Osteocyte (in vitro differentiated cells): ENCODE measurements around the gene ARID5B. TPM values are rescaled to one million over a fixed set of nuclear protein-coding genes. Genes with fewer than 3 reads are reported as not detected.

Experiments
- DNase-seq: peaks from one replicate; pipeline ENCODE4 v3.0.0; 2021; ENCODE audit warnings: mixed read lengths; ENCODE audit not compliant: unreplicated experiment; ENCODE audit errors: extremely low spot score
- H3K27ac Mint-ChIP-seq: one replicate; pipeline ENCODE4 v1.8.0; 2021; ENCODE audit warnings: mild to moderate bottlenecking, mixed read lengths; ENCODE audit not compliant: unreplicated experiment
- H3K27me3 Mint-ChIP-seq: one replicate; pipeline ENCODE4 v1.8.0; 2021; ENCODE audit warnings: mixed read lengths; ENCODE audit not compliant: unreplicated experiment
- H3K36me3 Mint-ChIP-seq: one replicate; pipeline ENCODE4 v1.8.0; 2021; ENCODE audit warnings: mixed read lengths; ENCODE audit not compliant: unreplicated experiment
- H3K4me1 Mint-ChIP-seq: one replicate; pipeline ENCODE4 v1.8.0; 2021; ENCODE audit warnings: mixed read lengths; ENCODE audit not compliant: unreplicated experiment
- H3K4me3 Mint-ChIP-seq: one replicate; pipeline ENCODE4 v1.8.0; 2021; ENCODE audit warnings: mild to moderate bottlenecking, moderate library complexity, mixed read lengths; ENCODE audit not compliant: unreplicated experiment
- H3K9me3 Mint-ChIP-seq: one replicate; pipeline ENCODE4 v1.8.0; 2021; ENCODE audit warnings: mixed read lengths; ENCODE audit not compliant: unreplicated experiment
- total RNA-seq: library from RNA; stranded (reverse); gene quantifications from 2 replicates; pipeline ENCODE4 v1.2.1, GENCODE V29; 2021
- TF ChIP-seq, protein P1 (sequence below): fragments of 200-600 bp; sonication (generic); IDR thresholded peaks from 2 replicates; pipeline ENCODE4 v1.5.0; 2021; ENCODE audit warnings: antibody characterized with exemption, mild to moderate bottlenecking, moderate library complexity

ARID5B gene
- total RNA-seq, 1 donor from 2014 or later = 89.4 TPM

DNA sequence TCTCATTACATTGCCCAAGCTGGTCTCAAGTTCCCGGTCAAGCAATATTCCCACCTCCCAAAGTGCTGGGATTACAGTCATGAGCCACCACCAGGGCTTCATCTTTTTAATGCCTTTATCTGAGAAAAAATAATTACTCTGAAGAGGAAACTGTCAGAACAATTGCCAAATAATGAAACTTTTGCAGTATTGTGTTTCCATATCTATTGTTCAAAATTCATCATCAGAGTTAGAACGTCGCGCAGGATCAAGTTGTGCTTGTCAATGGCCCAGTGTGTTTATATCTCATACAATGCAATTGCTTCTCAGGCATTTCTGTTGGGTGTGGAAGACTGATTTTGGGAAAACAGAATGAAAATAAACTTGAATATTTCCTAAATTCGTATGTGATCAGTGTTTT lies 143.1 kb downstream of the ARID5B start:
- peak overlapping the region; percentile 99 for H3K27ac Mint-ChIP-seq
- peaks cover 86% of the 10 kb centered on the region for H3K4me1 Mint-ChIP-seq
- no peak overlapping the region for H3K4me3 Mint-ChIP-seq
- H3K36me3 Mint-ChIP-seq = peaks cover 4% of the 10 kb centered on the region
- DNase-seq = no peak
- no peaks in the 10 kb centered on the region for H3K9me3 Mint-ChIP-seq
- TF ChIP-seq, protein P1, sequence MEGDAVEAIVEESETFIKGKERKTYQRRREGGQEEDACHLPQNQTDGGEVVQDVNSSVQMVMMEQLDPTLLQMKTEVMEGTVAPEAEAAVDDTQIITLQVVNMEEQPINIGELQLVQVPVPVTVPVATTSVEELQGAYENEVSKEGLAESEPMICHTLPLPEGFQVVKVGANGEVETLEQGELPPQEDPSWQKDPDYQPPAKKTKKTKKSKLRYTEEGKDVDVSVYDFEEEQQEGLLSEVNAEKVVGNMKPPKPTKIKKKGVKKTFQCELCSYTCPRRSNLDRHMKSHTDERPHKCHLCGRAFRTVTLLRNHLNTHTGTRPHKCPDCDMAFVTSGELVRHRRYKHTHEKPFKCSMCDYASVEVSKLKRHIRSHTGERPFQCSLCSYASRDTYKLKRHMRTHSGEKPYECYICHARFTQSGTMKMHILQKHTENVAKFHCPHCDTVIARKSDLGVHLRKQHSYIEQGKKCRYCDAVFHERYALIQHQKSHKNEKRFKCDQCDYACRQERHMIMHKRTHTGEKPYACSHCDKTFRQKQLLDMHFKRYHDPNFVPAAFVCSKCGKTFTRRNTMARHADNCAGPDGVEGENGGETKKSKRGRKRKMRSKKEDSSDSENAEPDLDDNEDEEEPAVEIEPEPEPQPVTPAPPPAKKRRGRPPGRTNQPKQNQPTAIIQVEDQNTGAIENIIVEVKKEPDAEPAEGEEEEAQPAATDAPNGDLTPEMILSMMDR = no peak
- H3K27me3 Mint-ChIP-seq = no peaks in the 10 kb centered on the region

DNA sequence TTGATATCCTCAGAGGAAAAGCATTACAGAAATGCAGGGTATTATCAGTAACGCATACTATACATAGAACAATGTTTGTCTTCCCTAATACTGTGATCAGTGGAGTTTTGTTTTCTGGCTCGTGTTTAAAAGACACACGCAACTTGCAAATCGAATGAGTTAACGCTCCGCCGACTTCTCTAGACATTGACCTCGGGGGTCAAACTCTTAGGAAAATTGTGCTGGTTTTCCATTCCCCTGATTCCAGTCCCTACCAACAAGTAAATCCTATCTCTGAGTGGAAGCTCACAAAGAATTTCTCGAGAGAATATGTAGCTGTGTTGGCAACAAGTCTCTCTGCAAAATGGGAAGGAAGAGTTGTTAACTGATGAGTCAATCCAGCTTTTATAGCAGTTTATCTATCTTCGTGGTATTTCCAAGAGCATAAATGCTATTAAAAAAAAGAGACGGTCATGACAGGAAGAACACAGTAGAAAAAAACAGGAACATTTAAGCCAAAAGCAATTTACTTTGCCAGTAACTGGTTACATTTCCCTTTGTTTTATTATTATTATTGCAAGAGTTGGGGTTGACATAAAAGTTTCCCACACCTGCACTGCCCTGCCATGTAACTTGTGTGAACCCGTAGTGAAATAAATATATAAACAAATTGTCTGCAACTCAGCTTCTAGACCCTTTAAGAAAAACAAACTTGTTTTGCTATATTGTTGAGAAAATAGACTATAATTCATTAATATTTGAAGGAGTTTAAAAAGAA lies 144.4 kb downstream of the ARID5B start:
- no peak for DNase-seq
- H3K36me3 Mint-ChIP-seq = peaks cover 6% of the 10 kb centered on the region
- peak overlapping the region; percentile 65 for H3K4me3 Mint-ChIP-seq
- H3K4me1 Mint-ChIP-seq = peaks cover 77% of the 10 kb centered on the region
- TF ChIP-seq, protein P1 = no peak
- peak overlapping the region; percentile 99 for H3K27ac Mint-ChIP-seq
- H3K9me3 Mint-ChIP-seq = no peaks in the 10 kb centered on the region
- H3K27me3 Mint-ChIP-seq = no peaks in the 10 kb centered on the region

DNA sequence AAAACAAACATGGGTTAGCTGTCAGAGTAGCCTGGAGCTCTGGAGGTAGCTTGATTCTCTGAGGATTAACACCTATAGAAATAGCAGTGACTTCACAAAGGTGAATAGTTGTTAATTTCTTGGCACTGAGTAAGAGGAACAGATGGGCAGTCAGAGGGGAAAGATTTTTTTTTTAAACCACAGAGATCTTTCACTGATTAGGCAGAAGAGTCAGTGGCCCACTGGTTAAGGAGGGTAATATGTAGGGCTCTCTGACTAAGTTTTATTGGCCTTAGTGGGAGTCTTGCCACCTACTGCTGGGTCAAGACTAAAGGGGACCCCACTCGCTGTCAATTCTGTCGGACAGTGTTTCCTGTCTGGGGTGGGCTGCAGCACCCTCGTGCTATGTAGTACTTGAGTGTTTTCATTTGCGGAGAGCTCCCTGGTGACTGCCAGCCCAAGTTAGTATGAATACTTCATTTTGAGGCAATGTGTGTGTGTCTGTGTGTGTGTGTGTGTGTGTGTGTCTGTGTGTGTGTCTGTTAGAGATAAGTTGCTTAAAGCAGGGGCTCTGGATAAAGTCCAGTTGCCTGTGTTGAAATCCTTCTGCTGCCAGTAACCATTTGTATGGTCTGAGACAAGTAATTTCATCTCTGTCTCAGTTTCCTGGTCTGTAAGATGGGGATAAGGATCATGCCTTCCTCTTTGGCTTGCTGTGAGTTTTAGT lies 145.2 kb downstream of the ARID5B start:
- H3K4me3 Mint-ChIP-seq = peak overlapping the region; percentile 65

DNA sequence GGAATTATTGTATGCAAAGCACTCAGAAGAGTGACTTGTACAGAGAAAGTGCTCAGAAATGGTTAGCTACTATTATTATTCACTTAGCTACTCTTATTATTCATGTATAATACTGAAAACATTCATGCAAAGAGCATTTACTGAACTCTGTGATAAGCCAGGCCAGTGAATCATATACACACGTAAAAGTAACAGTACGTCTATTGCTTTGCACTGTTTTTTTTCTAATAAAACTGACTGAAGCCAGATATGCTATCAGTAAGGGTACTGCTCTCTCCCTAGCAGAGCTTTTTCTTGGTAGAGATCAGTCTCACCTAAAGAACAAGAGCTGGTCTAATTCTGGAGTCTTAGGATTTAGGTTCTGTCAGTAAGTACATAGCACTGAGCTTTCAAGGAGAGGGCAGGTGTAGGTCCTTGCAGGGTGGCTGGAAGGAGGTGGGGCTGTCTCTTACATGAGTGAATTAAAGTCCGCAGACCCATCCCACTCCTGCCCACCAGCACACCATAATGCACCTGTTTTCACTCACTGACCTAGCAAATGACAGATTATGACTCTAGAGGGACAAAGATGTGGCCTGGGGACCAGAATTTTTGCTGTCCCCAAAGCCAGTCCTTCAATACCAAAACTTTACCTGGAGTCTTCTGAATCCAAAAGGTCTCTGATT lies 145.9 kb downstream of the ARID5B start:
- peak overlapping the region; percentile 99 for H3K27ac Mint-ChIP-seq
- H3K9me3 Mint-ChIP-seq = no peaks in the 10 kb centered on the region
- no peak overlapping the region for H3K4me3 Mint-ChIP-seq
- no peaks in the 10 kb centered on the region for H3K27me3 Mint-ChIP-seq
- TF ChIP-seq, protein P1 = no peak
- H3K4me1 Mint-ChIP-seq = peaks cover 78% of the 10 kb centered on the region
- DNase-seq = no peak
- peaks cover 20% of the 10 kb centered on the region for H3K36me3 Mint-ChIP-seq

More for the DNA sequence above, 145.2 kb downstream of the ARID5B start:
- Mint-ChIP-seq H3K36me3 (peaks cover 13% of the 10 kb centered on the region), H3K27ac (peak overlapping the region; percentile 99), H3K27me3 (no peaks in the 10 kb centered on the region), H3K4me1 (peaks cover 77% of the 10 kb centered on the region), H3K9me3 (no peaks in the 10 kb centered on the region)
- TF ChIP-seq, protein P1 = no peak
- DNase-seq = no peak

DNA sequence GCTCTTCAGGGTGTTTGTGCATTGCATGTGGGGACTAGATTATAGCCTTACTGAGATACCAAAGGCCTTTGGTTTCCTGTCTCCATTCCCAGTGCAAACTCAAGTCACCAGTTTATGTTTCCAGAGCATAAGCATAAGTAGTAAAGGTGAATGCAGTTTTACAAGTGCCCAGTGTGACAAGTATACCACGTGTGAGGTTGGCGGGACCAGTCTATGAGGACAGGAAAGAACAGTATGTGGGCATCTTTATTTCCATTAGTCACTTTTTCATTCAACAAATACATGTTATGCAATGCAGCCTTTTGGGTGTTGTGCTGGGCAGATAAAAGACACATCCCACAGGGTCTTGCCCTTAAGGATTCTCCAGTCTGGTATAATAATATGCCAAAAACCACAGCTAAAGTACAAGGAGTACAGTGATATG lies 146.5 kb downstream of the ARID5B start:
- H3K4me1 Mint-ChIP-seq = peaks cover 81% of the 10 kb centered on the region
- peak overlapping the region; percentile 97 for H3K4me3 Mint-ChIP-seq
- H3K27ac Mint-ChIP-seq = peak overlapping the region; percentile 99
- H3K36me3 Mint-ChIP-seq = peaks cover 26% of the 10 kb centered on the region
- H3K27me3 Mint-ChIP-seq = no peaks in the 10 kb centered on the region
- H3K9me3 Mint-ChIP-seq = no peaks in the 10 kb centered on the region
- no peak for DNase-seq
- TF ChIP-seq, protein P1 = no peak
